ENCODE measurements around the gene PHLDA1.

The PHLDA1 gene

GRCh38 chr12:76037130-76038103 is 5.8 kb upstream of the PHLDA1 start:
- no peak for DNase-seq

- no peak for DNase-seq
Observed at GRCh38 chr12:76035045-76035444, 3.5 kb upstream of the PHLDA1 start.

- DNase-seq, result no peak
Observed at GRCh38 chr12:76033081-76034011, 1.8 kb upstream of the PHLDA1 start.

- DNase-seq, result no peak
Observed at GRCh38 chr12:76032043-76032981, 736 bp upstream of the PHLDA1 start.

GRCh38 chr12:76031081-76031413 is 529 bp downstream of the PHLDA1 start:
- no peak for DNase-seq

- DNase-seq, result no peak
Observed at GRCh38 chr12:76030341-76031080, 1.1 kb downstream of the PHLDA1 start.

- no peak for DNase-seq
Observed at GRCh38 chr12:76029982-76030340, 1.6 kb downstream of the PHLDA1 start.

GRCh38 chr12:76028571-76029277 is 2.9 kb downstream of the PHLDA1 start:
- no peak for DNase-seq

- no peak for DNase-seq
Observed at GRCh38 chr12:76026643-76027063, 4.9 kb downstream of the PHLDA1 start.

GRCh38 chr12:76025601-76026575 is 5.7 kb downstream of the PHLDA1 start:
- DNase-seq, result no peak

- no peak for DNase-seq
Observed at GRCh38 chr12:76024942-76025600, 6.5 kb downstream of the PHLDA1 start.

GRCh38 chr12:76024102-76024781 is 7.3 kb downstream of the PHLDA1 start:
- DNase-seq, result no peak

- no peak for DNase-seq
Observed at GRCh38 chr12:76023069-76023690, 8.4 kb downstream of the PHLDA1 start.

- DNase-seq, result no peak
Observed at GRCh38 chr12:76022506-76022905, 9.1 kb downstream of the PHLDA1 start.

GRCh38 chr12:76020731-76021672 is 10.6 kb downstream of the PHLDA1 start:
- no peak for DNase-seq

GRCh38 chr12:76020281-76020680 is 11.3 kb downstream of the PHLDA1 start:
- DNase-seq, result no peak

- no peak for DNase-seq
Observed at GRCh38 chr12:76018672-76019071, 12.9 kb downstream of the PHLDA1 start.
